Left lobe of liver (tissue), 2 donors: ENCODE measurements around the gene BICD1. TPM values are rescaled to one million over a fixed set of nuclear protein-coding genes. Genes with fewer than 3 reads are reported as not detected.

Experiments used
- ATAC-seq: fragments of 200-7000 bp; cut with Tn5 transposase; one replicate; pipeline ENCODE4 v1.9.1; 2020; ENCODE audit warnings: mild to moderate bottlenecking, moderate library complexity
- DNase-seq: peaks from one replicate; pipeline ENCODE4 v3.0.0-alpha.2; 2020; ENCODE audit warnings: low spot score
- total RNA-seq: library from RNA; stranded (reverse); gene quantifications from one replicate; pipeline ENCODE4 v1.2.1, GENCODE V29; 2021
- donor health status: DM: no; HTN: no; CAD: no; lungs with moderate emphysema.
- donor health status: DM: no; HTN: yes; CAD: no.

The BICD1 gene
- total RNA-seq, 1 donor from 2014 or later = 0.91 TPM

DNA sequence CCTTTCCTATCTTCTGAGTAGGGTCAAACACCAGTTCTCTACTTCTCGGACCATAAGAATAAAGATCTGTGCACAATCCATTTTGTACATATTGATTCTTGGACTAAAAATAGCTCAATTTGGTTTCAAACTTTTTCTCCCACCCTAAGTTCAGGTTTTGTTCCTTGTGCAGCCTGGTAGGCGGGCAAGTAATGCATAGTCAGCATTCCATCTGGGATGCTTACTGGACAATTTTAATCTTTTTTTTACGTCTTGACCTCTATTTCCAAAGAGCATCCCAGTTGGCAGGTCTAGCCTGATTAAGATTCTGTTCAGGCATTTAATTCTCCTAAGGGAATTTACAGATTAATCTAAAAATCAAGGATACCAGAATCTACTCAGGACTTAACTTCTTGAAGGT is 126.9 kb downstream of the BICD1 start:
- no peak for DNase-seq
- no peak for ATAC-seq

- DNase-seq (no peak), ATAC-seq (no peak)
These were observed 128.6 kb downstream of the BICD1 start for GRCh38 chr12:32235251-32235650.

GRCh38 chr12:32240162-32240561 is 133.5 kb downstream of the BICD1 start:
- ATAC-seq (no peak), DNase-seq (no peak)

DNA sequence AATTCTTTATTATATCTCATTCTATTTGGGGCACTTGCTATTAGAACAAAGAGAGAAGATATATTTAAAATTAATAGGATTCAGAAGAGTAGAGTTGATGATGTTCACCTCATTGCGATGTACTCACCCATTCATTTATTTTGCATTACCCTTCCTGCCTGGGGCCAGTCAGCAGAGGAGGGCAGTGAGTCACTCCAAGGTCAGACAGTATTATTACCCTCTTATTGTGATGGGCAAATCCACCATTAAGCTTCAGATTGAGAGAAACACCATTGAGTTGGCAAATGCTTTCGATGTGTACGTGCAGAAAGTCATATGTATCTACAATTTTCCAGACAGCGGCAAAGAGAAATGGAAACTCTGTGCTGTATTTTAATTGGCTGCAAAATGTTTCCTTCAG is 134.2 kb downstream of the BICD1 start:
- DNase-seq = no peak
- no peak for ATAC-seq

DNA sequence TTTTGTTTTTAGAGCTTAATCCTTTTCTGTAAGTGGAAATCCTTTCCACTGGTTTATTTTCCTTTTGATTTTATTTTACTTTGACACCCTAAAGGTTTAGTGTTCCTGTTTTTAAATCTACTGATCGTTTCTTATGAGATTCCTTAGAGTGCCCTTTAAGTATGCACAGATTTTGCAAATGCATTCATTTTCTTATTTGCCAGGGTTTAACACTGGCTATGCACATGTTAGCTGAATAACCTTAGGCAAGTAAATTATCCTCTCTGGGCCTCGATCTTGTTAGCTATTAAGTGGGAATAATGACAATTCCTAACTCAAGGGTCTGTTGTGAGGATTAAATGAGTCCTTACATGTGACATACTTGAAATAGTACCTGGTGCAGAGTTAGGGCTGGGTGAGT is 136.0 kb downstream of the BICD1 start:
- ATAC-seq (no peak), DNase-seq (no peak)

DNA sequence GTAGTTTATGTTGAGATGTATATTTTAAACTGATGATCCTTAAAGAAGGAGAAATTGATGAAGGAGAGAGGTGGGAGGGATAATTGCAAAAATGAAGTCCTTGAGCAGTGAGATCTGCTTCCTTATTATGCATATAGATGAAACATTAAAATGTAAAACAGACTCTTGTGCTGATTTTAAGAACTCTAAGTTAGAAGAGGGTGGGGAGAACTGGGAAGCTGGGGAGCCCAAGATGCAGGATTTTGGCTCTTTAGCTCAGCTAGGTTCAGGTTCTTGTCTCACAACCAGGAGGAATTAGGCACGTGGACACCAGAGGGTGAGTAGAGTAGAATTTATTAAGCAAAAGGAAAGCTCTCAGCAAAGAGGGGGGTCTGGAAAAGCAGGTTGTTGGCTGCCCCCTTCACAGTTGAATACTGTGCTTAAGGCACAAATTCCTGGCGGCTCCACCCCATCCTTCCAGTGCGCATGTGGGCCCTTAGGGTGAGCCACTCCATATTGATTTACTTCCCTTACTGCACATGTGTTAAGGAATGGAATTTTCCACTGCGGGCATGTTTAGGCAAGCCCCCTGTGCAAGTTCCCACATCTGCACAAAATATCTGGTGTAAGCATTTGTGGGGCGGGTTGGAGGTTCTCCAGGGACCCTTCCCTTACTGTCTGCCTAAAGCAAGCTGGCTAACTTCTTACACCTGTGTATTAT is 141.9 kb downstream of the BICD1 start:
- no peak for DNase-seq
- no peak for ATAC-seq

- ATAC-seq (no peak), DNase-seq (no peak)
These were observed 143.1 kb downstream of the BICD1 start for GRCh38 chr12:32249777-32250176.

DNA sequence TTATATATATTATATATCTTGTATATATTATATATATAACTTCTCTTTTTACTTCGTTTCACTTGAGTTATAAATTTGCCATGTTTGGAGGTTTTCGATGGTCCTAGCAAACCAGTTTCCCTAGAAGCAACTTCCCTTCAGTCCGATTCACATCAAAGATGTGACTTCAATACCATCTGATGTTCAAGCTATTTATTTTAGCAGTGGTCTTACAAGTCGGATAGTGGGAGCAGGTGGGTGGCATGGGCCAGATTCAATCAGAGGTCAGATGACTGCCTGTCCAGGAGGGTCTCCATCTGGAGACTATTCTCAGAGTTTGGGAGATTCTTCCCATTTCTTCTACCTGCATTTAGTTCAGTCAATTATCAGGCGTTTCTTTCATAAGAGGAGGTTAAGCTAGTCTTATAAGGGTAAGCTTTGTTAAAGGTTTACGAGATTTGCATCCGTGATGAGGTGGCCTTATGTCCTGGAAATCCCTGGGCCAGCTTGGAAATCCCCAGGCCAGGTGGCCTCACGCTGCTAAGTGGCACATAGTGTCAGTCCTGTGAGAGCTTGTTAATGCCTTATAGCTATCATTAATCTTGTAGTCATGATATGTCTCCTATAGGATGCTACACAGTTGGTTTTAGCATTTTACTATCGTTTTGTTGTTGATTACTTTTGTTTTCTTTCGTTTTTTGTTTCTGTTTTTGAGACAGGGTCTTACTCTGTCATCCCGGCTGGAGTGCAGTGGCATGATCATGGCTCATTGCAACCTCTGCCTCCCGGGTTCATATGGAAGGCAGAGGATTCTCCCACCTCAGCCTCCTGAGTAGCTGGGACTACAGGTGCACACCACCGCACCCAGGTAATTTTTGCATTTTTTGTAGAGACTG is 145.8 kb downstream of the BICD1 start:
- no peak for ATAC-seq
- DNase-seq = no peak

DNA sequence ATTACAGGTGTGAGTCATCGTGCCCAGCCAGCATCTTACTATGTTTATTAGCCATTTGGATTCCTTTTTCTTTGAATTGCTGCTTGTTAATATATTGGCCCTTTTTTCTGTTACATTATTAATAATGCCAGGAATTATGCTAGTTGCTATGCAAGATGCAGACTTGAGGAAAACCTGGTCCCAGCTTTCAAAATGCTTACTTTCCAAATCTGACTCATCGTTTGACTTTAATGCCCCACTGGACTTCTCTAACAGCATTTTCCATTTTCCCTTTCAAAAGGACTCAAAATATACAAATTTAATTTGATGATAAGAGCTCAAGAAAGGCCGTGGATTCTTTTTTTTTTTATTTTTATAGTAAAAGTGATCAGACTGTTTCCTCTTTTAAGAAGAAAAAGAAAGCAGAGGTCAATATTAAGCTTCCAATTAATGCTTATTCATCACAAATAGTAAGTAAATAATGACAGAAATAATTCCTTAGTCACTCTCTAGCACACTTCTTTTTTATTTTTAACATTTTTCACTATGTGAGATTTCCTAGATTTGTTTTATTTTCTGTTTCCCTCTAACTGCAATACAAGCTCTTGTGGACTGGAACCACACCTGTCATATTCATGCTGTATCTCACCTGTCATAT is 146.6 kb downstream of the BICD1 start:
- ATAC-seq = no peak
- DNase-seq = no peak

- DNase-seq (no peak), ATAC-seq (no peak)
These were observed 147.8 kb downstream of the BICD1 start for GRCh38 chr12:32254260-32254956.

- DNase-seq = no peak
- no peak for ATAC-seq
These were observed 148.9 kb downstream of the BICD1 start for GRCh38 chr12:32255588-32255987.

GRCh38 chr12:32257695-32258496 is 151.2 kb downstream of the BICD1 start:
- no peak for ATAC-seq
- no peak for DNase-seq

GRCh38 chr12:32260696-32261095 is 154.0 kb downstream of the BICD1 start:
- DNase-seq (no peak), ATAC-seq (no peak)

GRCh38 chr12:32261638-32262037 is 155.0 kb downstream of the BICD1 start:
- DNase-seq (no peak), ATAC-seq (no peak)

DNA sequence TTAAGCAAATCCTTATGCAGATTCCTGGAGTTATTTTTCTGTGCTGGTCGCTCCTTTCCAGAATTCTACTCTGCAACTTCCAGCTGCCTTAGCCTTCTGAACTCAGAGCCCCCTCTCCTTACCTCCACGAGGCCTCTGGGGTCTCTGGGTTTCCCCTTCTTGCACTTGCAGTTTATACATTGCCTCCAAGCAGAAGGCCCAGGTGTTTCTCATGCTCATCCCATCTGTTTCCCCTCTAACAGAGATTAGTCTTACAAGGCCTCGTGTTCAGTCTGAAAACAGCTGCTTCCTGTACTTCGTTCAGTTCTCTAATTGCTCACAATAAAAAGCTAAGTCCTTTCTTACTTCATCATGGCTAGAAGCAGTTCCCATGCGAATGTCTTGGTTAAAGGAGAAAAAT is 158.3 kb downstream of the BICD1 start:
- no peak for DNase-seq
- ATAC-seq = no peak

GRCh38 chr12:32265456-32265855 is 158.8 kb downstream of the BICD1 start:
- no peak for ATAC-seq
- no peak for DNase-seq

DNA sequence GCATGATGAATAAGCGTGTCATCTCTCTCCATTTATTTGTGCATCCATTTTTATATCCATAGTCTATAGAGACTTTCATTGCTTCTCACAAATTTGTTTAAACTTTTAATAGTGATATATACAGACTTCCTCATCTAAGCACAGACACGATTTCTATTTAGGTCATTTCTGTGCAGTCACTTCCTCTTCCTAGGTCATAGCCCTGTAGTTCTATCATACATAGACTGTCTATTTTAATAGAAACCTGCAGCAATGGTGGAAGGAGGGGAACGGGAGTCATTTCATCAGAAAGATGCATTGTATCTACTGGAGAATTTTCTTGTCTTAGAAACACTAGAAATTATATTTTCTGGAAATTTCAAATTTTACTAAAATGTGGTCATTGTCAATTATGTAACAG is 159.3 kb downstream of the BICD1 start:
- DNase-seq (no peak), ATAC-seq (no peak)

DNA sequence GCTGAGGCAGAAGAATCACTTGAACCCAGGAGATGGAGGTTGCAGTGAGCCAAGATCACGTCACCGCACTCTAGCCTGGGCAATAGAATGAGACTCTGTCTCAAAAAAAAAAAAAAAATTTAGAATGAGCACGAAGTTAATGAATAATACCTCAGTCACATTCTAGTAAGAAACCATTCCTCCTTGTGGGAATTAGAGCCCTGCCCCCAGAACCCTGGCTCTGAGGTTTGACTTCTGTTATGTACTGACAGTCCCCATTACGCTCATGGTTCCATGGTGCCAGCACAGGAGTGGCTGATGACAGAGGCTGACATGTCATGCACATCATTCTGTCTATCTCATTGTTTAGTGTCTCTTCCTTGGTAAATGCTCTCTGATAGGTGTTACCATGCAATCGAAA is 160.1 kb downstream of the BICD1 start:
- ATAC-seq (no peak), DNase-seq (no peak)

DNA sequence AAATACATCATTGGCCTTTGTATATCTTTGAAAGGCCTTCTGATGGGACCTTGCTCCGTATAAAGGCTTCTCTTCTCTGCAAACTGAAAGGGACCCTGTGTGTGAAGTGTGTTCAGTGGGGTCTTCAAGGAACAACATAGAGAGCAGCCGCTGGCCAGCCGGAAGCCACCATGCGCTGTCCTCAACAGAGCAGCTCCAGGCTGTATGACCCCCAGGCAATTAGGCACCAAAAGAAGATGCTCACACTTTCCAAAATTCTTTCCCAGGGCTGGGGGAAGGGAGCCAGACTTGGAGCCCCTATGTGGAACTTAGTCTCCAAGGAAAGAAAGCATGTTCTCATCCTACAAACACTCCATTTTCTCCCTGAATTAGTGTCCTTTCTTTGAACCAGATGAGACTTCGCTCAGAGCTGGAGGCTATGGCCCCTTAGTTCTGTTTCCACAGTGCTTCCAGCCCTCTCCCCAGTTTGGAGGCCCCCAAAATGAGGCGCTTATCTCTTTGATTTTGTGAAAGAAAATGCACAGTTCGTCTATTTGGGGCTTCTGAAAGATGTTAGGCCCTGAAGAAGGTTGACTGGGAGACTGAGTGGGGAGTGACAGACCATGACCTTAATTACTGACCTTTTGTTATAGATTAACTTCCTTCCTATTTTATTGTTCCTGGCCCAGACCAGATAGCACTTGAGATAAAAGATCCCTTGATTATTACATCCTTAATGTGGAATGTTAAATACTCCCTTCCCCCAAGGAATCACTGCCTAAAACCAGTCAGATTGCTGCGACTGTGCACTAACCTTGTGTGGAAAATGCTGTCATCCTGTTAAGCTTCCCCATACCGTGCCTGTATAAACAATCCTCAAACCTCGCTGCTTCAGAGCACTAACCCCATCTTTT is 164.4 kb downstream of the BICD1 start:
- no peak for DNase-seq
- ATAC-seq = peak; percentile 43
